Amygdala (tissue), 56 donors: ENCODE data around the gene SLC9A8.
"Not testable (repeated sequence)": the region's sequence is repeated elsewhere in the genome, so short reads cannot be mapped to it uniquely, and the experiment has no call there.

Experiments
- DNase-seq, 56 donors: peaks; one replicate each; lab custom pipeline; 2025; lab: John Stamatoyannopoulos, UW

SLC9A8 gene

DNA sequence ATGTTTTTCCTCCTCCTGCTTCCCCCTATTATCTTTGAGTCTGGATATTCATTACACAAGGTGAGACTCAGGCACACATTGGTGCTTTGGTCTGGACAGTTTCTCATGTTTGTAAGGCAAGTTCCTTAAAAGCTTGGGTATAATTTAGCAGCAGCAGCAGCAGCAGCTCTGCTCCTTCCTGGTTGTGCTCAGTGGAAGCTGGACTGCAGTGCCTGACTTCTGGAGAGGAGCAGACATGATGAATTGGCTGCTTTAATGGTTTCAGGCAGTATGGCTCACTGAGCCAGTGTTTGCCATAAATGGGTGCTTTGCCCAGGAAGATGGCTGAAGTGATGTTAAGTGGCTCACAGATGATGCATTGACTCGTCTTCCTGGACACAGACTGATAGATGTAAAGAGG is 32.4 kb downstream of the SLC9A8 start:
- no peak for DNase-seq

DNA sequence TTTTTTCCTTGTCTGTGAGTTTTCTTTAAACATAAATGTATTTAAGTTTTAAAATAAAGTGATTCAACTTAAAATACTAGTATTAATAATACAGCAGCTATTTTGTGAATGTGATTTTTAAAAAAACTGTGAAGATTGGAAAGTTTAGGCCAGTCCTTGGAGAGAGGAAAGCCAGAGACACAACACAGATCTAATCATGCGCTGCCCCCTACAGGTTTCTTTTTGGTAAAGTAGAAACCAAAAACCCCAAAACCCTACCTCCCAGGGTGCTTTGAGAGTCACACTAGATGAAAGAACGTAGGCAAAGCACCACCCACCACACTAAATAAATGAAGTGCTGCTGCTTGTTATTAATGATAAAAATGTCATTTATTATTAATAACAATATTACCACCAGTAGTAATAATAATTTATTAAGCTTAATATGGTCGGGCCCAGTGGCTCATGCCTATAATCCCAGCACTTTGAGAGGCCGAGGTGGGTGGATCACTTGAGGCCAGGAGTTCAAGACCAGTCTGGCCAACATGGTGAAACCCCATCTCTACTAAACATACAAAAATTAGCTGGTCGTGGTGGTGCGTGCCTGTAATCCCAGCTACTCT is 33.7 kb downstream of the SLC9A8 start:
- DNase-seq = peak in 17 of 56 donors; percentile 5 to 72 (median 17)

DNA sequence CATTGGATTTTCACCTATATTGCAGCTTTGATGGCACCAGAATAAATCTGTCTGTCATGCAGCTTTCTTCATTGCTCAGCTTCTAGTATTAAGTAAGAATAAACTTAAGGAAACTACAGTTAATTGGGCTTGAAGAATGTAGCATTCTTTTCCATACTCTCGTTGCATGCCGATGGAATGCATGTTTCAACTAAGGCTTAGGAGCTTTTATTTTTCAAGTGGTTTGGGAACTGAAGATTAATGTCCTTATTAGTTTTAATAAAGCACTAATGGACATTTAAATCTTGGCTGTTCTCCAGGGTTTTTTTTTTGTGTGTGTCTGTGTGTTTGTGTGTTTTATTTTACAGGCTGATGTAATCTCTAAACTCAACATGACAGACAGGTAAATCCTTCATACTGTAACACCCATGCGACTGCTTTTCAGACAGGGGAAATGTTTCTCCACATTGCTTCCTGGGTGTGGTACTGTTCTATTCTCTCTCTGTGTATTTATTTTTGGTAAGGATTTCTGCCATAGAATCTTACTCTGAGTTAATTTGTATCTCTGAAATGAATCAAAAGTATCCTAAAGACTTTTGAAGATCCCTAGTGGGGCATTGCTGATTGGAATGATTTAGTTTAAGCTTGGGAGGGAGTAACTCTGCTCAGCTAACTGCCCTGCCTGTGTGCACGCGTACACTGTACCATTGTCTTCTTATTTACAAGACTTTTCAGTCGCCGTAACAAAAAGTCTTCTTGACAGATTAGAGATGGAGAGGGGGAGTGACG is 38.0 kb downstream of the SLC9A8 start:
- DNase-seq = peak in 3 of 56 donors; percentile 7 to 59 (median 28)

DNA sequence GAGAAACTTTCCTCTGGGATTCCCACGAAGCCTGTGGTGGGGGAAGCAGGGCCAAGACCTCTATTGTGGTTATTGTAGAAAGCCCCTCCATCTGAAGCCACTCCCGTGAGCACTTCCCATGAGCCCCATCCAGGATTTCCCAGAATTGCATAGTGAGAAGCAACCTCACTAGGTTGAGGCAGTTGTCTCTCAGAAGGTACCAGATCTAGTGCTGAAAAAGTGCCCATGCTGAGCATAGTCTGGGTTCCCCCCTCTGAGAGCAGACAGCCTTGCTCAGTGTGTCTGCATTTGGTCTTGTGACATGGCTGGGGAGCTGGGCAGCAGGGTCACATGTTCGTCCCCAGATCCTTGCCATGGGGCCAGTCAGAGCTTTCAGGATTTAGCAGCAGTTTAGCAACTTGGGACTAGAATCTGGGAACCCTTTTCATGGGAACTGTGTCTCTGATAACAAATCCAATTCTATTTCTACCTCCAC is 38.6 kb downstream of the SLC9A8 start:
- peak in 43 of 56 donors; percentile 9 to 83 (median 47) for DNase-seq

DNA sequence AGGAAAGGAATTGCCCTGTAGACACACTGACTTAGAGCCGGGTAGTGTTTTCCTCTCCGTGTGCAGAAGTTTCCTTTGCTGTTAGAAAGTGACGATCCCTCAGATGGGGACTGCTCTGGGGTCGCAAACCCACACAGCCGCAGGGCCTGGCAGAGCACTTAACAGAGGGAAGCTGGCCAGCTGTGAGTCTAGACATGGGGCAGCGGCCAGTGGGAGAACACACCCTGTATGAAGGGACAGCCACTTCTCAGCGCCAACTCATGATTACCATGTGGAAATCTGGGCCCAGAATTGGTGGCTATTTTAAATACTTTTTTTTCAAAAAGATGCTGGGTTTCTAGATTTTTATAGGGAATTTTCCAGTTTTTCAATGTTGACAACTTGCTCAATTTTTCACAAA is 39.4 kb downstream of the SLC9A8 start:
- peak in 18 of 56 donors; percentile 7 to 42 (median 17) for DNase-seq

DNA sequence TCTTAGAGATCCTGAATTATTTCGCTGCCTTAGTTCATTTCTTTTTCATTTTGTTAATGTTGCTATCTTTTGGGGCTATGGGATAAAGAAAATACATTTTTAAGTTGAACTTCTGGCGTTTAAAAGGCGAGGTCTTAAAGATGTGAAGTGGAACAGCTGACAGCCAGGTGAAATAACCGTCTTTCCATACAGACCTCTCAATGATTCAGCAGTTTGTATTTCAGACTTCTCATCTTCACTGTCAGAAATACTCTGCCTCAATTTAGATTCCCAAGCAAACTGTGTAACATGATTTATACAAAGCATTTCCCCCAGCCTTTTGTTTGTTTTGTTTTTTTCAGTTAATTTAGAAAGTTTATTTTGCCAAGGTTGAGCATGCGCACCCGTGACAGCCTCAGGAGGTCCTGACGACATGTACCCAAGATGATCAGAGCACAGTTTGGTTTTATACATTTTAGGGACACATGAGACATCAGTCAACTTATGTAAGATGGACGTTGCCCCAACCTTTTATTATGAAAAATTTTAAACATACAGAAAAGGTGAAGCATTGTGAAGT is 40.0 kb downstream of the SLC9A8 start:
- no peak for DNase-seq

DNA sequence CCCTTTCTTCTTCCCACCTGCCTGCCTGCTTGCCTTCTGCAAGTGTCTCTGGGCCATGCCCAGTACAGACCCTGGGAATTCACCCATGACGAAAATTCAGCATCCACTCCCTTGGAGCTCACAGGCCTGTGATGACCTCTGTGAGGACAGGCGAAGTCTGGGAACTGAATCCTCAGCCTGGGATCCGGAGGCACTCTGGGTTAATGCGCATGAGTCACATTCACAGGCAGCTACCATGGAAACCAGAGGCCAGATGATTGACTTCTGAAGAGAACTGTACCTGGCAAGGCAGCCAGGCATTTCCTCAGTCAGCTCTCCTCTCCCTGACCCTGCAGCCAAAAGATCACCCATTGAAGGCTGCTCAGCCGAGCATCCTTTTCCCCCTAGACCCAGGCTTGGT is 41.0 kb downstream of the SLC9A8 start:
- DNase-seq = peak in 2 of 56 donors; percentile 10 to 12

DNA sequence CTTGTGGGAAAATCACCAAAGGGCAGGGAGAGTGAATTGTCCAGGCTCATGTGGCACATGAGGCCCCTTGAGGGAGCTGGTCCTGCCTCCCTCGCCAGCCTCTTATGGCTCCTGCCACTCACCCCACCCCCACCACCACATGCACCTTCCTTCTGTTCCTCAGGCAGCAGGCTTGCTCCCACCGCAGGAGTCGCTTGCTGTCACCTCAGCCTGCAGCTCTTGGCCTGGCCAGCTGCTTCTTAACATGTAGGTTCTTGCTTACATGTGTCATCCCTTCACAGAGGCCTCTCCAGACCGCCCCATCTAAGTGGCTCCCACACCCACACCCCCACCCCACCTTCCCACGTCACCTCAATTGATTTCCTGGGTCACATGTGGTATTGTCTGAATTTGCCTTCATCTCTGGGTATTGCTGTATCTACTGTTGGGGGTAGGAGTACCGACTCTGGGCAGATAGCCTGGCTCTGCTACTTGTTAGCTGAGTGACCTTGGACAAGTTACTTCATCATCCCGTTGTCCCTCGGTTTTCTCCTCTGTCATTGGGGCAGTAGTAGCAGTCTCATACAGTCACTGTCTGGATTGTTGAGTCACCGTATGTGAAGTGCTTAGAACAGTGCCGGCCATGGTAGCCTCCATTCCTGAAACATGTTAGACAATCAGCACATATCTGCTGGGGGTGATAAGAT is 41.7 kb downstream of the SLC9A8 start:
- no peak for DNase-seq

DNA sequence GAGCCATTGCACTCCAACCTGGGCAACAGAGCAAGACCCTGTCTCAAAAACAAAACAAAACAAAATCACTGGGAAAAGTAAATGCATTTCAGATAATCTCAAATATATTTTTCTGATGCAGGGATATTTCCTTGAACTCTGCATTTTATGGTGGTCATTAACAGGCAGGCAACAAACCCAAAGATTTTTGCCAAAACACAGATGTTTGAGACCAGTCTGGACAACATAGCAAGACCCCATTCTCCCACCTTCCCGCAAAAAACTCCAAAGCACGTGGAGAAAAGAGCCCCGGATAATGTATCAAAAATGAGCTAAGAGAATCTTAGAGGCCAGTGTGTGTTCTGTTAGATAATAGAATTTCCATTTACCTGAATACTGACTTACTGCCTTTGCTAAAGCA is 44.3 kb downstream of the SLC9A8 start:
- DNase-seq = no peak

DNA sequence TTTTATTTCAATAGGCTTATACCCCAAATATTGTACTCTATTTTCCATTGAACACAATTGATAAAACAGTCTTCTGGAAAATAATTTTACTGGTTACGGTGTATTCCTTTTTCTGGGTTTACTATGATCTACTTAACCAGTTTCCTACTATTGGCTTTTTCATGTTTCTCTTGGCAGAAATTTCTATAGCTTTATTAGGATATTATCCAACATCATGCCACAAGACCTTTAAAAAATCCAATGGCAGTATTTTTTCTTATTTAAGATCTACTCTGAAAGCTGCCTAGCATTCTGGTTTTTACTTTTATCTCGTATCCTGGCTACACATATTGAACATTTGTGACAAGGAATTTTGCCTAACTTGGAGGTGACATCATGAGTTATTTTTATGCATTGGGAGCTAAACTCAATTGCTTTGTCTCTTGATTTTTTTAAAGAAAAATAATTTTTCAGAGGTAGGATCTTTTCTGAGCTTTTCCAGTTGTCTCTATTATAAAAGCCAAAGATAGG is 45.5 kb downstream of the SLC9A8 start:
- DNase-seq = no peak

DNA sequence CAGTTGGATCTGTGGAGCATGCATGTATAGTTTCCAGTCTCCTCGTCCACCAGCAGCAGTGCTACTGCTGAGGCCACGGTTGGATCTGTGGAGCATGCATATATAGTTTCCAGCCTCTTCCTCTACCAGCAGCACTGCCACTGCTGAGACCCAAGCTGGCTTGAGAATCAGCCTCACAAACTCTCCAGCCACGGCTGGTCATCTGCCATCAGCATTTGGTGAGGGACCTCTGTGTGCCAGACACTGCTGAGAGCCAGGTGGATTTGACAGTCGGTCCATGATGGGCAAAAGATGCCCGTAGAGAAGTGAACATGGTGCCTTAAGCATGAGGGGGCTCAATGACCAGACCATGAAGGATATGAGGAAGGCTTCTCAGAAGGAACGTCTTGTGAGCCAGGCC is 46.4 kb downstream of the SLC9A8 start:
- no peak for DNase-seq

DNA sequence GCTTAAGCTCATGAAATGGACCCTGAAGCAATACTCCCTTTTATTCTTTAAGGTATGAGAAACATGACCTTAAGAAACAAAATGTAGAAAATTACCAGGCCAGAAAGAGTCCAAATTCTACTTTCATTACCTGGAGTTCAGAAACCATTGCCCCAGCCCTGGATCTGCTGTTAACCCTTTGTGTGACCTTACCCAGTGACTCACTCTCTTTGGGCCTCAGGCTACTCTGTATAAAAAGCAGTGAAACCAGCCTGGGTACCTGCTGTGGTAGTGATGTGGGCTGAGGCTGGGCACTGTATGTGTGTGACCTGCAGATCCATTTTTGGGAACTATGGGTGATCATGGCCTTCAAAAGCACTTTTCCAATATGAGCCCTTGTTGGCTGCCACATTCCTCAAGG is 47.2 kb downstream of the SLC9A8 start:
- no peak for DNase-seq

DNA sequence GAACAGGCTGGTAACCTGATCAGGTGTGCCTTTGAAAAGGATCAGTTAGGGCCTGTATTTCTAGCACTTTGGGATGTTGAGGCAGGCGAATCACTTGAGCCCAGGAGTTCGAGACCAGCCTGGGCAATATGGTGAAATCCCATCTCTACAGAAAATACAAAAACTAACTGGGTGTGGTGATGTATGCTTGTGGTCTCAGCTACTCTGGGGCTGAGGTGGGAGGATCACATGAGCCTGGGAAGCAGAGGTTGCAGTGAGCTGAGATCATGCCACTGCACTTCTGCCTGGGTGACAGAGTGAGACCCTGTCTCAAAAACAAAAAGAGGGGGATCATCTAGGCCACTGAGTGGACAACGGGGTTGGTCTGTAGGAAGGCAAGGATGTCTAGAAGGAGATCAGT is 48.6 kb downstream of the SLC9A8 start:
- DNase-seq = not testable (repeated sequence)

DNA sequence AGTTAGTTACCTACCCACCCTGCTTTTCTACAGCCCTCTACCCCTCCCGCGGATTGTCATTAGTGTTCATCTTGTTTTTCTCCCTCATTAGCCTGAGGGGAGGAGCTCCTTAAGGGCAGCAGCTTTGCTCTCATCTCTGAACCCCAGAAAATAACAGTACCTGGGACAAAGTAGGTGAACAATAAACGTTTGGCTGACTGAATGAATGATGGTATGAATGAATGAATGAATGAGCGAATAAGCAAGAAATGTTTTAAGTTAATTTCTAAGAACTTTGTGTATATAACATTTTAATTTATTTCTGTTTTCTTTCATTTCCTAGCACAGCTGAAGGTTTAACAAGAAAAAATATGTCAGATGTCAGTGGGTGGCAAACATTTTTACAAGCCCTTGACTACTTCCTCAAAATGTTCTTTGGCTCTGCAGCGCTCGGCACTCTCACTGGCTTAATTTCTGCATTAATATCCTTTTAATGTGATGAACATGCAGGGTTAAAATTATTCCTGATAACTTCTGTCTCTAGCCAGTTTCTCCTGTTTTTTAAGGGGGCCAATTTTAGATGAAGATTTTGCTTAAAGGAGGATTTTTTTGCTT is 50.1 kb downstream of the SLC9A8 start:
- DNase-seq = no peak

DNA sequence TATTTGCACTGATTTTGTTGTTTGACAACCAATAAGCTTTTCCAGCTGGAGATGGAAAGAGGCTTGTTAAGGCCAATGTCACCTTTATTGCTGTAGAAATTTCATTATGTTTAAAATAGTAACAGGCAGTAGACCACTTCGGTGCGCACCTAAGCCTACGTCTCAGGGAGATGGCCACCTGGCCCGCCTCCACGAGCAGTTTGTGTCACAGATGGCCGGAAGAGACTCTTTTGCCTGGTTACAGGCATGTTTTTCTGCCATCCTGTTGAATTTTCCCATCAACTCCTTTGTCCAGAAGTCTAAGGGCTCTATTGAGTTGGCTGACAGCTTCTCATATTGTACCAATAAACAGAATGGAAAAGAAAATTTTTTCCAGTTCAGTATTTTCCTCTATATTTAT is 51.0 kb downstream of the SLC9A8 start:
- no peak for DNase-seq

DNA sequence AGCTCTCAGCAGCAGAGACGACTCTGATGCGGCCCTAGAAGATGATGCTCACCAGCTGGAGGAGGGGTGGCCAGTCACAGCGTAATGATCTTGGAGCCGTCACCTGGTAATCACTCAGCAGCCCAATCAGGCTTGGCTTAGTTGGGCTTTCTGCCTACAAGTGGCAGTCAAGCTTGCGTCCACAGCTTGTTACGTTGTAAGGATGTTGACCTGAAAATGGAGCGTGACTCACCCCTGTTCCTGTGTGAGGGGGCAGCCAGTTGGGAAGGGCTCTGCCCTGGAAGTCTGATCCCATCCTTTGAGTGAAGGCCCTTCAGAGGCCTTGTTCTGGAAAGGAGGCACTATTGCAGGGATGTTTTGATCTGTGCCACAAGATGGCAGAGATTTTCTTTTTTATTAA is 52.9 kb downstream of the SLC9A8 start:
- no peak for DNase-seq

DNA sequence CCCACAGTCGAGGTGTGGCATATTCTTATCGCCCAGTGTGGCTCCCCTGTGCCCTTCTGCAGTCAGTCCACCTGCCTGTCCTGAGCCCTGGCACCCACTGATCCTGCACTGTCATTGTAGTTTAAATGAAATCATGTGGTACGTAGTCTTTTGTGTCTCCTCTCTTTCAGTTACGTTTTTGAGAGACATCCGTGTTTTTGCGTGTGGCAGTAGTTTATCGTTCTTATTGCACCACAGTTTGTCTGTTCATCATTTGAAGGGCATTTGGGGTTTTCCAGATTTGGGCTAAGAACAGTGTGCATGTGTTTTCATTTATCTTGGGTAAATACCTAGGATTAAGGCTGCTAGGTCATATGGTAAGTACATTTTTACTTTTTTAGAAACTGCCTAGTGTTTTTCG is 53.4 kb downstream of the SLC9A8 start:
- DNase-seq = no peak

DNA sequence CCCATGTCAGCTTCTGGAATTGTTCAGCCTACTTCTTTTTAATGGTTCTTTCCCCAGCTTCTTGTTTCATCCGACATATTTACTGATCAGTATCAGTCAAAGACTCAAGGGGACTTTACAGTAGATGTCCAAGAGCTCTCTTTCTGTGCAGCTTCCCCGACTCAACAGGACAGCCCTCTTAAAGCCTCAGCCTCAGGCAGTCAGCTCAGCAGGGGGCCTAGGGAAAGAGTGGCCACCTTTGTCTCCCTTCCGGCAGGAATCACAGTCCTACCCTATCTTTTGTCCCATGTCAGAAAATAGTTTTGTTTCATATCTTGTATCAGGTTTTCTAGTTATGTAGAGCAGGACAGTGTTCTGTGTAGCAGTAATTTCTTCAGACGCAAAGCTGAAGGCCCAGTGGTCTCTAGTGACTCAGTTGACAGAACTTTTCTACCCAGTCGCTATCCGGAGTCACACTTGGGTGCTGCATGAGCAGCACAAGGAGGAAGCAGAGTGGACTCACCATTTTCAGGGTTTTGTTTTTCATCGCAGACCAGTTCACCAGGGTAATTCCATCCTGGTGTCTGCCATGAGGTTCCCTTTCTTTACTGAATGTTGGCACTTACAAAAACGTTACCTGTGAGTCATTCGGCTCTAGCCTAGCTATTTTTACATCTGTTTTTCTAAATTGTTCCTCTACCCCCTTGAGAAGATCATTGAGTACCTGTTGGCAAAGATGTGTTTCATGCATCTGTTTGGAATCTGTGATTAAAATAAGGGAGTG is 55.0 kb downstream of the SLC9A8 start:
- DNase-seq = no peak

DNA sequence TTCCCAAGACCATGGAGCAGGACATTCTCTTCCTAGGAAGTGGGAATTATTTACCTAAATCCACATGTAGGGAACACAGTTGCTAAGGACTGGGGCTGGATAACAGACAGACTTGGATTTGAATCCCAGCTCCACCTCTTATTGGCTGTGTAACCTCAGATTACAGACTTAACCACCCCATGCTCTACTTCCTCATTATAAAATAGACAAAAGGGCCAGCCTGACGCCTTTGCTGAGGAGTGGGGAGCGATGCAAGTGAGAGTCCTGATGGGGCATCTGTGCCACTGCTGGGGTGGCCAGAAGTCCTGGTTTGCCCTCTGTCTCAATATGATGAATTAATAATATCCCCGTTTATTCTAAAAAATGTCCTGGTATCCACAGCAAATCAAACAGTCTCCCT is 55.9 kb downstream of the SLC9A8 start:
- no peak for DNase-seq

DNA sequence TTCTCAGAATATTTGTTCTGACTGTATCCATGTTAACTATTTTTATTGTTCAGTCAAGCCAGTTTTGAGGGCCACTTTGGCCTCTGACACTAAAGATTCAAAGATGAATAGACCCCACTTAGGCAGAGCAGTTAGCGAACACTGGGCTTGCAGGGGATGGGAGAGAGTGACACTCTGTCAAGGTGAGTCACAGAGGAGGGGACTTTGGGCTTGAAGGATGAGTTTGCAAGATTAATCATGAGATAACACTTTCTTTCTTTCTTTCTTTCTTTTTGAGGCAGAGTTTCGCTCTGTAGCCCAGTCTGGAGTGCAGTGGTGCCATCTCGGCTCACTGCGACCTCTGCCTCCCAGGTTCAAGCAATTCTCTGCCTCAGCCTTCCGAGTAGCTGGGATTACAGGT is 56.3 kb downstream of the SLC9A8 start:
- DNase-seq = no peak
